Left ventricle myocardium inferior (tissue), 1 donor: ENCODE data around the gene EPHA8. TPM values are rescaled to one million over a fixed set of nuclear protein-coding genes. Genes with fewer than 3 reads are reported as not detected.

Experiments used
- DNase-seq: peaks from one replicate; pipeline ENCODE4 v3.0.0-alpha.2; 2020
- H3K27ac ChIP-seq: fragments of 200-600 bp; replicated peaks from 2 replicates; pipeline ENCODE4 v1.8.0; 2021
- H3K27me3 ChIP-seq: fragments of 200-600 bp; 2 replicates; pipeline ENCODE4 v1.8.0; 2021; ENCODE audit warnings: low read depth
- H3K36me3 ChIP-seq: fragments of 200-600 bp; 2 replicates; pipeline ENCODE4 v1.8.0; 2021
- H3K4me1 ChIP-seq: fragments of 200-600 bp; 2 replicates; pipeline ENCODE4 v1.8.0; 2021
- H3K4me3 ChIP-seq: fragments of 200-600 bp; 2 replicates; pipeline ENCODE4 v1.8.0; 2021; ENCODE audit warnings: mild to moderate bottlenecking, moderate library complexity
- H3K9me3 ChIP-seq: fragments of 200-600 bp; replicated peaks from 2 replicates; pipeline ENCODE4 v1.8.0; 2021
- CTCF ChIP-seq: fragments of 200-600 bp; IDR thresholded peaks from 2 replicates; pipeline ENCODE4 v1.8.0; 2021; ENCODE audit warnings: antibody characterized with exemption, mild to moderate bottlenecking, borderline replicate concordance
- intact Hi-C: fragments of 100-400 bp; cut with micrococcal nuclease; formaldehyde crosslinking; loops from one replicate; pipeline ENCODE4 v1.11.0; 2022
- total RNA-seq: library from RNA; stranded (reverse); fragmentation: NEBNext Ultra II Directional; extraction: Animal tissue kit (Norgen Biotek cat#: 25700); gene quantifications from one replicate; pipeline ENCODE4 v1.2.1, GENCODE V29; 2021
- donor health status: DM: no; HTN: yes; CAD: no; lungs with severe emphysema.

EPHA8 gene
- total RNA-seq, 1 donor from 2014 or later: not detected

- Histone ChIP-seq H3K36me3 (no peaks in the 10 kb centered on the region), H3K9me3 (no peaks in the 10 kb centered on the region), H3K4me1 (peaks cover 18% of the 10 kb centered on the region), H3K4me3 (no peak overlapping the region), H3K27ac (no peak overlapping the region), H3K27me3 (no peaks in the 10 kb centered on the region)
- intact Hi-C loops: no loop called here
- DNase-seq: no peak
- TF ChIP-seq CTCF: no peak
Observed at GRCh38 chr1:22535399-22535798, 27.9 kb upstream of the EPHA8 start.

GRCh38 chr1:22536506-22536905 lies 26.8 kb upstream of the EPHA8 start:
- no peak for DNase-seq
- Histone ChIP-seq H3K36me3 (no peaks in the 10 kb centered on the region), H3K9me3 (no peaks in the 10 kb centered on the region), H3K27ac (no peak overlapping the region), H3K27me3 (no peaks in the 10 kb centered on the region), H3K4me3 (no peak overlapping the region), H3K4me1 (peaks cover 7% of the 10 kb centered on the region)
- intact Hi-C loops: no loop called here
- TF ChIP-seq CTCF: no peak

- no peak for DNase-seq
- no peak overlapping the region for H3K27ac ChIP-seq
- H3K36me3 ChIP-seq: no peaks in the 10 kb centered on the region
- TF ChIP-seq CTCF: no peak
- no peaks in the 10 kb centered on the region for H3K4me1 ChIP-seq
- intact Hi-C loops: no loop called here
- H3K27me3 ChIP-seq: no peaks in the 10 kb centered on the region
- no peaks in the 10 kb centered on the region for H3K9me3 ChIP-seq
- H3K4me3 ChIP-seq: no peak overlapping the region
Observed at GRCh38 chr1:22537441-22538139, 25.7 kb upstream of the EPHA8 start.

GRCh38 chr1:22539510-22540118 lies 23.7 kb upstream of the EPHA8 start:
- TF ChIP-seq CTCF: no peak

GRCh38 chr1:22540337-22540736 lies 23.0 kb upstream of the EPHA8 start:
- no peak for DNase-seq
- TF ChIP-seq CTCF: no peak
- peaks cover 24% of the 10 kb centered on the region for H3K27me3 ChIP-seq
- no peaks in the 10 kb centered on the region for H3K4me1 ChIP-seq
- intact Hi-C loops: no loop called here
- no peaks in the 10 kb centered on the region for H3K36me3 ChIP-seq
- no peaks in the 10 kb centered on the region for H3K9me3 ChIP-seq
- no peak overlapping the region for H3K4me3 ChIP-seq
- H3K27ac ChIP-seq: no peak overlapping the region

More at GRCh38 chr1:22539510-22540118, 23.7 kb upstream of the EPHA8 start:
- Histone ChIP-seq H3K36me3 (no peaks in the 10 kb centered on the region), H3K9me3 (no peaks in the 10 kb centered on the region), H3K27ac (no peak overlapping the region), H3K4me1 (no peaks in the 10 kb centered on the region), H3K27me3 (peaks cover 16% of the 10 kb centered on the region), H3K4me3 (no peak overlapping the region)
- DNase-seq: no peak
- intact Hi-C loops: no loop called here
